Umbilical cord (tissue), 2 donors: ENCODE measurements around the gene TAT. TPM values are rescaled to one million over a fixed set of nuclear protein-coding genes. Genes with fewer than 3 reads are reported as not detected.
"Not testable (repeated sequence)": the region's sequence is repeated elsewhere in the genome, so short reads cannot be mapped to it uniquely, and the experiment has no call there.

Source experiments
- DNase-seq: peaks from one replicate; pipeline ENCODE4 v3.0.0-alpha.2; 2015; ENCODE audit warnings: low spot score
- total RNA-seq: library from RNA; depleted of rRNA; stranded (reverse); fragments of >200 nt; gene quantifications from one replicate; pipeline ENCODE4 v1.2.3, GENCODE V29; 2014; ENCODE audit warnings: low replicate concordance; ENCODE audit not compliant: insufficient read depth

The TAT gene
- total RNA-seq, 1 donor from 2014 or later: 7.0 TPM

DNA sequence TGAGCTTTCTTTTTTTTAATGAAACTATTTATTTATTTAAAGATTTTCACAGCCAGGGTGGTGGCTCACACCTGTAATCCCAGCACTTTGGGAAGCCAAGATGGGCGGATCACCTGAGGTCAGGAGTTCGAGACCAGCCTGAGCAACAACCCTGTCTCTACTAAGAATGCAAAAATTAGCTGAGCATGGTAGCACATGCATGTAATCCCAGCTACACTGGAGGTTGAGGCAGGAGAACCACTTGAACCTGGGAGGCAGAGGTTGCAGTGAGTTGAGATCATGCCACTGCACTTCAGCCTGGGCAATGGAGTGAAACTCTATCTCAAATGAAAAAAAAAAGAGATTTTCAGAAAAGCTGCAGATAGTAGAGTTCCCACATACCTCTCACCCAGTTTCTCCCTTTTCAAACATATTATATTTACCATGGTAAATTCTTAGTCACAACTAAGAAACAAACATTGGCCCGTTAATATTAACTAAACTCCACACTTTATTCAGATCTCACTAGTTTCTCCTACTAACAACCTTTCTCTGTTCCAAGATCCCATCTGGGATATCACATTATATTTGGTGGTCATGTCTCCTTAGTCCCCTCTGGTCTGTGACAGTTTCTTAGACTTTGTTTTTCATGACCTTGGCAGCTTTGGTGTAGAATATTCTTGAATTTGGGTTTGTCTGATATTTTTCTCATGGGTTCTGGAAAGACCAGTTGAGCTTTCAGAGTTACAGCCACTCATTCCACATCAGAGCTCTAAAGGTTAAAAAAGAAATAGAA is 7.8 kb upstream of the TAT start:
- no peak for DNase-seq

DNA sequence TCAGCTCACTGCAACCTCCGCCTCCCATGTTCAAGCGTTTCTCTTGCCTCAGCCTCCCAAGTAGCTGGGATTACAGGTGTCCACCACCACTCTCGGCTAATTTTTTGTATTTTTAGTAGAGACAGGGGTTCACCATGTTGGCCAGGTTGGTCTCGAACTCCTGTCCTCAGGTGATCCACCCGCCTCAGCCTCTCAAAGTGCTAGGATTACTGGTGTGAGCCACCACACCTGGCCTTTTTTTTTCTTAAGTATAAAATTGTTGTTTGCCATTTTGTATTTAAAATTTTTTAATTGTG is 5.6 kb upstream of the TAT start:
- DNase-seq: not testable (repeated sequence)

DNA sequence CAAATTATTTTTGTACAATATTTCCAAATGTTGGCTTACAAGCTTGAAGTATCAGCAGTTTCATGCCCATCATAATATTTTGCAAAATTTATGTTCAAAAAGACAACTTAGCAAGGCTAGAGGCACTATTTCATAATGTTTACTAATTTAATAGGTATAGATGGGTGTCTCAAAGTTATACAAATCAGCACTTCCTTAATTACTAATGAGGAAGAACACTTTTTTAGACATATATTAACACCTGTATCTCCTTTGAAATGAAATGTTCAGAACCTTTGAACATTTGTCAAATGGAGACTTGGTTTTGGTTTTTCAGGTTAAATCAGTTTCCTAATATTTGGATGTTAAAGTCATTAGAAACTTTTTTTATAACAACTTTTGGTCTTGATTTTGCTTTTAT is 2.2 kb downstream of the TAT start:
- DNase-seq: no peak

DNA sequence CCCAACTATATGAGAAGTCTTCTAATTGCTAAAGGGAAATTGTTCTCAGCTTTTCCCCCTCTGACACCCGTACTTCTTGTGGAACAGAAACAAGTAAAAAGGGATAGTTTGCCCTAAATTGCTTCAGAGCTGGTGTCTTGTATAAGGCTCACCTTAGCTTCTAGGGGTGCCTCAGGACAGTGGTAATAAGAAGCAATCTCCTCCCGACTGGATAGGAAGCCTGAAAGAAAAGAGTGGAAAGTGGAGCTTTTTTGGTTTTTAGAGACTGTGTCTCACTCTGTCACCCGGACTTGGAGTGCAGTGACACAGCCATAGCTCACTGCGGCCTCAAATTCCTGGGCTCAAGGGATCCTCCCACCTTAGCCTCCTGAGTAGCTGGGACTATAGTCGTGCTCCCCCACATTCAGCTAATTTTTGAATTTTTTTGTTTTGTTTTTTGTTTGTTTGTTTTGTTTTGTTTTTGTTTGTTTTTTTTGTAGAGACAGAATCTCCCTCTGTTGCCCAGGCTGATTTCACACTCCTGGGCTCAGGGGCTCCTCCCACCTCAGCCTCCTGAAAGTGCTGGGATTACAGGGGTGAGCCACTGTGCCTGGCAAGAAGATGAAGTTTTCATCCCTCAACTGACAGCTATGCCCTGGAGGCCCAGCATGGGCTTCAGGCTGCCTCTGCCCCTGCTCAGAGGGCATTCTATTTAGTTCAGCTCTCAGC is 3.4 kb downstream of the TAT start:
- DNase-seq: no peak

DNA sequence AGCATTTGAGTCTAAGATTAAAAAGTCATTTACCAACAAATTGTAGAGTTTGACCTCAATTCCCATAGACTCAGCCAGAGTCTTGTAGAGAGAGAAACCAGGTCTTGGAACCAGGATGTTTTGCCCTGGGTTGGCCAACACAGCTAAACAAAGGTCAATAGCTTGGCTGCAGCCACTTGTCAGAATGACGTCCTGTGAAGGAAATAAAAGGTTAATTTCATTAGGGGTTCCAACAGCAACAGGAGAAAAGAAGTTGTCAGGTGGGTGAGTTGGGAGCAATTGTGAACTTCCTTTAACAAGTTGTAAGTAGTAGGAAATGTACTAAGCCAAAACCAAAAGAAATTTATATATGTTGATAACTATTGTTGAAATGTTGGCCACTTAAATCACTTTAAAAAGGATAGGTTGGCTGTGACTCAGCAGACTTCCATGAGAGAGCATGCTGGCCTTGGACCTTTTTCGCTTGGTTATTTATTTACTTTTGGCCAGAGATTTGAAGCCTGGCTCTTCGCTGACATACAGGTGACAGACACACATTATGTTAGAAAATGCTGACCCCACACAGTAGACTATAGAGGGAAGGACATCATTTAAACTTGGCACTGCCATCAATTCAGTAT is 4.3 kb downstream of the TAT start:
- no peak for DNase-seq

DNA sequence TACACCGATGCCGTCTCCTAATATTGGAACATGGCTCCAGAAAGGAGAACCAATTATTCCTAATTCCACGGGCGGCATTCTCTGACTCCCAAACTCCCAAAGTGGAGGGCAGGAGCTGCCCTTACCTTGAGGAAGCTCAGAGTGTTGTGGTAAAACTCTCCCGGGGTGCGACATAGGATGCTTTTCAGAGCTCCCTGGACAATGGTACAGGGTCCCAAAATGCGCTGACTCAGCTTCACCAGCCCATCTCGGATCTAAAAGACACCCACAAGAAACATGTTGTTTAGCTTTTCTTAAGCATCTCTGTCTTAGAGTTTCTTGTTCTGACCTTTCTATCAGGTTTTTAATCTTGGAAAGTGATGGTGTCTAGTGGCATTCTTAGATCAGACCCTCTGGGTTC is 6.7 kb downstream of the TAT start:
- no peak for DNase-seq

DNA sequence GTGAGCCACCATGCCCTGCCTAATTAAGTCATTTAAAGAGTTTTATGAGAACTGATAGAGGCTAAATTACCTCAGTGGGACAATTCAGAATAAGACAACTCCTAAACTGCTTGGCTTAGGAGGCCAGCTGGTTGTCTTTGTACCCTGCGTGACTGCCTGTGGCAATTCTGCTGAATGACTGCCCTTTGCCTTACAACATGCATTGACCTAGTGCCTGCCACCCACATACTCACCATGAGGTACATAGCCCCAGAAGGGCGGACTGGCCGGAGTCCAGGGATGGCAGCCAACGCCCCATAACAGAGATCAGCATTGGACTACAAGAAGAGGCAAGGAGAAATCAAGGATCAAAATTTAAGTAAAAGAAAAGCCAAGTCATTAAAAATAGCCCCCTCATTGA is 7.3 kb downstream of the TAT start:
- no peak for DNase-seq

DNA sequence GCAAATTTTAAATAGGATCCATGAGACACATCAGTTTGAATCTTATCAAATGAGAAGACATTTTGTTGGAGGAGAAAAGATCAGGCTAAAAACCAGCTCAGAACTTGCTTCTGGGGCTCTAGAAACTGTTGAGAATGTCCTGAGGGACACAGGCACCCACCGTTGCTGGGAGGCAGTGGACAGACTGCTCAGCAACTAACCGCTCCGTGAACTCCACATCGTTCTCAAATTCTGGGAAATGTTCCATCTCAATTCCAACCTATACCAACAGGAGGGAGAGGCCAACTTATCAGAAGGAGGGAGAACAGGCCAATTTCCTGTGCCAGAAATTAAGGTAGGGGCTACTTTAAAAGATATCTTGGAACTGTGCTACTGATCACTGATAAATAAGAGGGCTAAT is 8.3 kb downstream of the TAT start:
- no peak for DNase-seq

DNA sequence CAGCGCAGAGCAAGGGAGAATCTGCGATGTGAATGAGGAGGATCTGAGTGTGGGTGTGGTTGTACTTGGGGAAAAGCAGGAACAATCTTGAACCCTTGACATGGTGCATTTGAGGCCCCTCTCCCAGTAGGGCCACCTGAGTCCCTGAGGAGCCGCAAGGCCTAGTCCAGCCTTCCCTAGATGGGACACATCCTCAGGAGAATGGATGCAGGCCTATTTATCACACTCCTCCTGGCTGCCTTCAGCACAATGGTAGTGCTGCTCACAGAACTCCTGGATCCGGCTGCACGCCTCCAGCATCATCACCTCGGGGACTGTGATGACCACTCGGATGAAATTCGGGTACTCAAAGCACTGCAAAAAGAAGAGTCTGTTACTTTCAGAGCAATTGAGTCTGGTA is 9.0 kb downstream of the TAT start:
- no peak for DNase-seq

DNA sequence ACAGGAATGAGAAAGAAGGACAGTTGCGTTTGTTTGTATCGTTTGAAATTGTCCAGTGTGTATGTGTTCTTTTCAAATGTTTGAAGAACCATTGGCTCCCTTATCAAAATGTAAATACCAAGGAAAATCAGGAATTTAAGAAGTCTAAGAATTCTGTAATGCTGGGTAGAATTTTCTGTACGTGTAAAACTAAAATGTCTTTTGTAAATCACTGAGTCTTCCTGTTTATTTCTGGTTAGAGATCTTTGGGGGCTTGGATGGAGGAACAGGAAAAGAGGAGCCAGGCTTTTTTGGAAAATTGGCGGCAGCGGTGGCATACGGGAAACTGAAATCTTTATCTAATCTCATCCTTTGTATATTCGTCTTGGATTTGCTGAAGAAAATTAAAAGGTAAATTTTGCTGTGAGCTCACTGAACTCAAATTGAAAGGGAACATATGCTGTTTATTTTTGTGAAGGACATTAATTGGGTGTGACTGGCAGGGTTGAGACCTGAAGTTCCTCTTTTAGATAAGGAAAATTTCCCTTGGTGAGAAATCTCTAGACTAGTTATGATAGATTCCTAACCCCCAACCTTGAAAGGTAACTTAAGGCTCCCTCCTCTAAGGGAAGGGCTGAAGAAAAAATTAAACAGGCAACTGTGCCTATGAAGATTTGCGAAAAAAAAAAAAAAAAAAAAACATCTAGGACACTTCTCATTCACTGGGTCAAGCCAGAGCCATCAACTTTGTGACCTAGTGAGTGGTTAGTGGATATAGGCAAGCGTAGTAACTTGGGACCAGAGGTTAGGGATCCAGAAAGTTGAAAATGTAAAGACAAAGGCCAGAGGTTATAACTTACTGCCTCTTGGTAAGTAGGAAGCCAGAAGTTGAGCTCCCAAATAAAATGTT is 10.8 kb downstream of the TAT start:
- DNase-seq: no peak

DNA sequence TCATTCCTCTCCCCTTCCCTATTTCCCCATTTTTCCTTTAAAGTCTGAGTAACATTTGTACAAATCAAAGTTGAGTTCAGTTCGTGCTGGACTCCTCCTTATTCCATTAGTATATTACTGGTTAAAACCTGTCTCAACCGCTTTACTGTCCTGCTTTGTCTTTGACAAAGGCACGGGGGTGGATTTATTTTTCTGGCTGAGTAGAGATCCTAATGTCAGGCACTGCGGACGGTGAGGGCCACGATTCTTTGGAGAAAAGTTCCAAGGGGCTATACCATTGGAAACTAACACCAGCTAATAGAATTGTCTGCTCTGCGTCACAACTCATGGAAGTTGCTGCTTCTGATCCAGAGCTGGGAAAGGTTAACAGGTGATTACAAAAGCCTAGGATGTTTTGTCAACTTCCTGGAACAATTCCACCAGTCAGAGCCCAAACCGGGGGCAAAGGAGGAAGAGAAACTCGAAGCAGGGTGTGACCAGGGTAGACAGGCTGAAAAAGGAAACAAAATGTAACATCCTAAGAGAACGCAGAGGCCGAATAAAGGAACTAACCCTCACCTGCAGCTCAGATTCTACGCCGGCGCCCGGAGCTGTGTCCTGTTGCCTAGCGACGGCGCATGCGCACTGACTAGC is 12.4 kb downstream of the TAT start:
- DNase-seq: no peak

DNA sequence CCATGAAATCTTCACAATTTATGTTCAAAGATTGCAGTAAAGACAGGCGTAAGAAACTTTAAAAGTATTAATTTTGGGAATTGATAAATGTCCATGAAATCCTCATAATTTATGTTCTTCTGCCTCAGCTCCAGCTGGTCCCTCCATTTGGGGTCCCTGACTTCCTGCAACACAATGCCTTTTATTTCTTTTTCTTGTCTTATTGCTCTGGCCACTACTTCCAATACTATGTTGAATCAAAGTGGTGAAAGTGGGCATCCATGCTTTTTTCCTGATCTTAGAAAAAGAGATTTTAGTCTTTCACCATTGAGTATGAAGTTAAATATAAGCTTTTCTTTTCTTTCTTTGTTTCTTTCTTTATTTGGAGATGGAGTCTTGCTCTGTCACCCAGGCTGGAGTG is 14.3 kb downstream of the TAT start:
- DNase-seq: no peak

DNA sequence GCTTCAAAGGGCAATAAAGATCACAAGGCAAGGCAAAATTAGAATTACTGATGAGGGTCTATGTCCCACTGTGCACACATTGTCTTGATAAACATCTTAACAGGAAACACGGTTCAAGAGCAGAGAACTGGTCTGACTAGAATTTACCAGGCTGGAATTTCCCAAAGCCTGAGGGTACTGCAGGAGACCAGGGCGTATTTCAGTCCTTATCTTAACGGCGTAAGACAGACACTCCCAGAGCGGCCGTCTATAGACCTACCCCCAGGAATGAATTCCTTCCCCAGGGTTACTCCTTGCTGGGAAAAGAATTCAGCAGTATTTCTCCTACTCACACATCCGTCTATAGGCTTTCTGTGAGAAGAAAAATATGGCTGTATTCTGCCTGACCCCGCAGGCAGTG is 15.0 kb downstream of the TAT start:
- not testable (repeated sequence) for DNase-seq

DNA sequence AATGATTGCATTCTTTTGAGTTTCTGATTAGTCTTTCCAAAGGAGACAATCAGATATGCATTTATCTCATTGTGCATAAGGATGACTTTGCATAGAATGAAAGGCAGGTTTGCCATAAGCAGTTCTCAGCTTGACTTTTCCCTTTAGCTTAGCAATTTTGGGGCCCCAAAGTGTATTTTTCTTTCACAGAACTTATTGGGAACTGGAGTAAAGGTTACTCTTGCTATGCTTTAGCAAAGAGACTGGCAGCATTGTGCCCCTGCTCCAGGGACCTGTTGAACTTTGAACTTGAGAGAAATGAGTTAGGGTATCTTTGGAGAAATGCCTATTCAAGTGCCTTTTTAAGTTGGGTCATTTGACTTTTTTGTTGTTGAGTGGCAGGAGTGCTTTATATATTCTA is 17.0 kb downstream of the TAT start:
- no peak for DNase-seq

DNA sequence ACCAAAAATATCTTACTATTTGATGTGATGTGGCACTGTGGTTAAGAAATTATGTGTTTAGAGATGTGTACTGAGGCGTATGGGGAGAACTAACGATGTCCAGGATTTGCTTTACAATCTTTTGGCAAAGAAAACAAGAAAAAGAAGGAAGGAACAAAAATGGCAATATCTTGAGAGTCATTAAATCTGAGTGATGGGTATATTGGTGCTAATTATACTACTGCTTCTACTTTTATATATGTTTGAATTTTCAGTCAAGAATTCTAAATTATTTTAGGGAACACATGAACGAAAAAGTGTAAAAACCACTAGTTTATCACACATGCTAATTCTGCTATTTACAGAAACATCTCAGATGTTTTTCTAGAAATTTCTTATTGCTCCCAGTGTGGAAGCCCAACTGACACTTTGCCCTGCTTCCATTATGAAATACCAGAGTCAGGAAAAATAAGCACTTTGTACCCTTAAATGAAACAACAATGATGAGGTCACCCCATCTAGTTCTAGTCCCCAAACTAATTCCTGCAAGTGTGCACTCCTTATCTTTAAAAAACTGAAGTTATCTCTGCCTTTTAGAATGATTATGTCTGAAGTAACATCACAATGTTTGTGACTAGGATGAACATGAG is 18.8 kb downstream of the TAT start:
- no peak for DNase-seq

DNA sequence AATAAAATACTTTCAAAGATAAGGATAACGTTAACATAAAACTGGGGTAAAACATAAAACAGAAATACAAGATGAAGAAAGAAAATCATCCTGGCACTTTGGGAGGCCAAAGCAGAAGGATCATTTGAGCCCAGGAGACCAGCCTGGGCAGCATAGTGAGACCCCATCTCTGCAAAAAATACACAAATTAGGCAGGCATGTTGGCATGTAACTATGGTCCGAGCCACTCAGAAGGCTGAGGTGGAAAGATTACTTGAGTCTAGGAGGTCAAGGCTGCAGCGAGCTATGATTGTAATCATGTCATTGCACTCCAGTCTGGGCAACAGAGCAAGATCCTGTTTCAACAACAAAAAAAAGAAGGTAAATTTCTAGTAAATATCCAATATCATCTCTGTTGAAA is 19.6 kb downstream of the TAT start:
- no peak for DNase-seq

DNA sequence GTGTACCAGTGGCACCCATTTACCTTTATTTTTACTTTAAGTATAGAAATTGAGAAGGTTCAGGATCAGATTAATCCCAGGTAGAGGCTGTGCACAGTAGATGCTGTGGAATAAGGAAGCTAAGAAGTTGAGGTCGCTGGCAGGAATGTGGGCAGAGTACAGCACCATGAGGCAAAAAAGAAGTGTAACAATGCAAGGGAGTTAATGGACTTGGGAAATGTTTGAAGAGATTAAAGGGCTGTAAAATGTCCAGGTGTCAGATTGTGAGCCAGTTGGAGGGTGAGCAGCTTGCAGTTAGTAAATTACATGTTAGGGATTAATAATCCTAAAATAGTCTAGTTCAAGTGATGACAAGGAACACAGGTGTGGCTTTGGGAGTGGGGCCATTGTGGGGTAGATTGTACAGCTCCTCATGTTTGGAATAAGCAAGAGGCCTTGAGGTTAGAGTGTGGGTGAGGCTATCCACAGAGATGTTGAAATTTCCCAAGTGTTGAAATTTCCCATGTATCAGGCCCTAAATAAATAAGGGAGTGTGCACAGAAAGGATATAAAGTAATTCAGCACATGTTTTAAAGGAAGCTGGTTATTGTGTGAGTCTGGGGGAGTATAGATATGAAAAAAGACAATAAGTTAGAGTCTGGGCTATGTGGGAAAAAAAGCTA is 21.5 kb downstream of the TAT start:
- no peak for DNase-seq

DNA sequence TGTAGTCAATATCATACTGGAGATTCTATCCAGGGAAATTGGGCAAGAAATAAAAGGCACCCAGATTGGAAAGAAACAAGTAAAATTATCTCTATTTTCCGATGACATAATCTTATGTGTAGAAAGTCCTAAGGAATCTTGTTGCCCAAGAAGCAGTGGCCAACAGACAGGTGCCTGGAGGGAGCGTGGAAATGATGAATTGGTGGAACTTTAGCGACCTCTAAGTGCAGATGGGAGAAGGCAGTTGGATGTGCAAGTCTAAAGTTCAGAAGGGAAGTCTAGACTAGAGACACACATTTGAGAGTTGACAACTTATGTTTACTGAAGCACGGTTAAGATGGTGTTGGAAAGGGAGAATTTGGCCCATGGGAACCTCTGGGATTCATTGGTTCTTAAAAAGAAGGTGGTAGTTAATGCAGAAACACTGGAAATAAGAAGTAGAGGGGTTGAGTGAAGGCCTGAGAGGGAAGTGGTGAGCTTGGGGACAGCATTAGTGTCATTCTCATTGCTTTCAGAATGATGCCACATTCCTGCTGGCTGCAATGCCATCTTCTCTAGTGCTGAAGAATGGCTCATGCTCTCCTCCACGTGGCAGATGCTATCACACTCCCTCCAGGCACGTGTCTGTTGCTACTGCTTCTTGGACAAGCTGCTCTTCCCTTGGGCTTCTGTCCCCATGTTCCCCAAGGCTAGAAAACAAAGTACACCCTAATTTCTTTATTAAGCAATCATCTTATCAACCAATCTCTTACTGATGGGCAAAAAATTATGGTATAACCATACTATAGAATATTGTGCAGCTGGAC is 24.0 kb downstream of the TAT start:
- DNase-seq: no peak

DNA sequence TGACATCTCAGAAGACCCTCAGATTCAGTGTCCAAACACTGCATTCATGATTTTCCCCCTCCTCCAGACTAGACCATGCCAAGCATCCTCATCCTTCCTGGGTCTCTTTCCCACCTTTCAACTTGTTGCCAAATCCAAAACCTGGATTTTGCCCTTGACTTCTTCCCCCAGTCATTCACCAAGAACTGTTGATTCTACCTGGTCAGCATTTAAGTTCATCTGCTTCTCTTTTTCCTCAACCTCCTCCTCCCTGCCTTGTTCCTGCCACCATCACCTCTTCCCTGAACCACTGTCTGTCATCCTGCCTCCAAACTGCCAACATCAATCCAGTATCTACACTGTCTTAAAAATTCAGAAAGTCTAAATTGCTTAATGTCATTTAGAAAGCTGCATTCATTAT is 29.7 kb downstream of the TAT start:
- no peak for DNase-seq

DNA sequence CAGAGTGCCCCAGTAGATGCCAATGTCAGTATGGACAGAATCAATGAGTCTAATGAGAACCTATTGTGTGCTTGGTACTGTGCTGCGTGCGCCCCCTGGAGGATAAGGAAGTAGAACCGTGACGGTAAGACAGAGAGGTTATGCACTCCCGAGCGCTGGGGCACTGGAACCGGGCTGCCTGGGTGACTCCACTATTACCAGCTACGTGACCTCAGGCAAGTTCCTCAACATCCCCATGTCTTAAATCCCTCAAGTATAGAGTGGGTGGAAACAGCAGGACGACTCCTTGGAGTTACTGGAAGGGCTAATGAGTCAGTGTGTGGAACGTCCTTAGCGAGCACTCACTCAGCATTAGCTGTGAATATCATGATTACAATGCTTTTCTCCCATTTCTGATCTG is 34.5 kb downstream of the TAT start:
- no peak for DNase-seq
